PC-9 (cell line): ENCODE data around the gene PROSER3. TPM values are rescaled to one million over a fixed set of nuclear protein-coding genes. Genes with fewer than 3 reads are reported as not detected.

Source experiments
- BruUV-seq: library from RNA; stranded (reverse); fragments of 400-500 nt; replicated peaks from 2 replicates; lab custom pipeline; 2021; lab: Mats Ljungman, UMichigan
- CTCF ChIA-PET: fragments of 300-600 bp; sonication (Branson Sonifier 250); formaldehyde crosslinking; loops from one replicate; lab custom pipeline; 2022; ENCODE audit warnings: antibody characterized with exemption; lab: Charles Lee
- POLR2A ChIA-PET: fragments of 300-600 bp; sonication (Branson Sonifier 250); formaldehyde crosslinking; loops from one replicate; lab custom pipeline; 2022; ENCODE audit warnings: antibody characterized with exemption; ENCODE audit not compliant: unreplicated experiment; lab: Charles Lee
- DNase-seq, 2 experiments: peaks; one replicate each; pipeline versions ENCODE4 v3.0.0 to v3.0.0-alpha.2; 2015 to 2022; ENCODE audit warnings: mixed read lengths in 1 of 2
- H2AFZ ChIP-seq: fragments of 200-600 bp; sonication (generic); 2 replicates; pipeline ENCODE4 v1.8.1; 2017; ENCODE audit warnings: antibody characterized with exemption
- H3F3A ChIP-seq: fragments of 200-600 bp; sonication (generic); 2 replicates; pipeline ENCODE4 v1.8.1; 2017; ENCODE audit warnings: antibody characterized with exemption, mild to moderate bottlenecking, low read depth; ENCODE audit not compliant: insufficient read depth
- H3K27ac ChIP-seq: fragments of 200-600 bp; sonication (generic); 2 replicates; pipeline ENCODE4 v1.6.1; 2016; ENCODE audit warnings: mixed run types
- H3K27me3 ChIP-seq: fragments of 200-600 bp; sonication (generic); 2 replicates; pipeline ENCODE4 v1.6.1; 2016; ENCODE audit warnings: low read depth, mixed run types; ENCODE audit not compliant: insufficient read depth
- H3K36me3 ChIP-seq: fragments of 200-600 bp; sonication (generic); 2 replicates; pipeline ENCODE4 v1.6.1; 2016; ENCODE audit warnings: low read depth, mixed run types
- H3K4me1 ChIP-seq: fragments of 200-600 bp; sonication (generic); replicated peaks from 2 replicates; pipeline ENCODE4 v1.6.1; 2016; ENCODE audit warnings: mixed run types; ENCODE audit not compliant: insufficient read depth
- H3K4me2 ChIP-seq: fragments of 200-600 bp; sonication (generic); 2 replicates; pipeline ENCODE4 v1.6.1; 2017; ENCODE audit warnings: mixed run types
- H3K4me3 ChIP-seq: fragments of 200-600 bp; sonication (generic); 2 replicates; pipeline ENCODE4 v1.6.1; 2016; ENCODE audit warnings: mixed run types
- H3K79me2 ChIP-seq: fragments of 200-600 bp; sonication (generic); 2 replicates; pipeline ENCODE4 v1.6.1; 2017; ENCODE audit warnings: low read depth, mixed run types
- H3K9me2 ChIP-seq: fragments of 200-600 bp; sonication (generic); 2 replicates; pipeline ENCODE4 v1.8.1; 2017; ENCODE audit warnings: mild to moderate bottlenecking; ENCODE audit not compliant: insufficient read depth
- H3K9me3 ChIP-seq: fragments of 200-600 bp; sonication (generic); 2 replicates; pipeline ENCODE4 v1.8.1; 2016; ENCODE audit warnings: low read depth; ENCODE audit not compliant: insufficient read depth
- H4K20me1 ChIP-seq: fragments of 200-600 bp; sonication (generic); 2 replicates; pipeline ENCODE4 v1.8.1; 2017; ENCODE audit not compliant: insufficient read depth
- CTCF ChIP-seq: fragments of 200-600 bp; sonication (generic); conservative IDR thresholded peaks from 2 replicates; pipeline ENCODE4 v1.6.1; 2017; ENCODE audit warnings: mixed run types, antibody characterized with exemption, mild to moderate bottlenecking, moderate library complexity
- EZH2 ChIP-seq: fragments of 200-600 bp; sonication (generic); IDR thresholded peaks from 2 replicates; pipeline ENCODE4 v1.8.0; 2017; ENCODE audit warnings: antibody characterized with exemption, low read depth
- intact Hi-C: fragments of 100-400 bp; cut with micrococcal nuclease; formaldehyde crosslinking; loops from one replicate; pipeline ENCODE4 v1.10.0; 2022; ENCODE audit not compliant: unreplicated experiment
- total RNA-seq: library from RNA; stranded (reverse); gene quantifications from 2 replicates; pipeline ENCODE4 v1.2.3, GENCODE V29; 2021

The PROSER3 gene
- total RNA-seq, 1 experiment from 2014 or later, result 52.2 TPM

GRCh38 chr19:35756377-35757230, 1.4 kb upstream of the PROSER3 start, which contains the start of gene HSPB6:
HSPB6 (minus strand) TSS chr19:35757029; CDS start chr19:35757008, 21 bp downstream.
- Histone ChIP-seq H3K27me3 (no peaks in the 10 kb centered on the region), H3K36me3 (no peaks in the 10 kb centered on the region; the same call in 1 of the 2 replicates), H3K9me3 (no peaks in the 10 kb centered on the region), H3K4me1 (peaks cover 13% of the 10 kb centered on the region), H3K79me2 (peaks cover 19% of the 10 kb centered on the region), H2AFZ (peak within 1 kb of the TSS; percentile 75), H3F3A (peaks cover 19% of the 10 kb centered on the region), H3K4me3 (peak within 1 kb of the TSS; percentile 67), H3K9me2 (no peaks in the 10 kb centered on the region), H3K4me2 (peak within 1 kb of the TSS; percentile 95), H4K20me1 (peaks cover 4% of the 10 kb centered on the region; the same call in 1 of the 2 replicates), H3K27ac (peak within 1 kb of the TSS; percentile 67)
- TF ChIP-seq CTCF (no peak), EZH2 (no peak)
- intact Hi-C loops, result no loop called here
- ChIA-PET CTCF (no interaction called here), POLR2A (interaction anchor here (0.6 kb wide), 1 partner anchor 8 kb away, joined by 6 read pairs; the partner anchor contains the start of gene LIN37)
- no TSS peak for BruUV-seq
- no peak for DNase-seq

- ChIA-PET POLR2A (interaction anchor here (0.6 to 0.7 kb wide), 3 partner anchors 9 to 170 kb away, joined by 6 to 25 read pairs (median 7); partner anchors contain the start of gene LIN37), CTCF (interaction anchor here (0.6 kb wide), 1 partner anchor 65 kb away, joined by 4 read pairs; no protein-coding TSS in a partner anchor)
- Histone ChIP-seq H3K4me1 (peaks cover 13% of the 10 kb centered on the region), H3K4me2 (peak overlapping the region; percentile 95), H3F3A (peaks cover 19% of the 10 kb centered on the region), H3K36me3 (no peaks in the 10 kb centered on the region; the same call in 1 of the 2 replicates), H3K9me3 (no peaks in the 10 kb centered on the region), H3K4me3 (peak overlapping the region; percentile 67), H3K79me2 (peaks cover 19% of the 10 kb centered on the region), H2AFZ (peak overlapping the region; percentile 75), H3K27me3 (no peaks in the 10 kb centered on the region), H3K27ac (peak overlapping the region; percentile 67), H4K20me1 (peaks cover 4% of the 10 kb centered on the region; the same call in 1 of the 2 replicates), H3K9me2 (no peaks in the 10 kb centered on the region)
- TF ChIP-seq CTCF (no peak), EZH2 (no peak)
- DNase-seq, result no peak
- intact Hi-C loops, result no loop called here
- BruUV-seq, result TSS peak; percentile 90
Observed at GRCh38 chr19:35757231-35757748, 686 bp upstream of the PROSER3 start.

- TF ChIP-seq EZH2 (no peak), CTCF (no peak)
- ChIA-PET CTCF (no interaction called here), POLR2A (no interaction called here)
- Histone ChIP-seq H3K79me2 (peaks cover 19% of the 10 kb centered on the region), H3K4me3 (0 out of 2 replicates have a peak overlapping the region, but pooled peaks have one; percentile 67), H3K9me3 (no peaks in the 10 kb centered on the region), H3K9me2 (no peaks in the 10 kb centered on the region), H3K27ac (no peak overlapping the region), H4K20me1 (peaks cover 4% of the 10 kb centered on the region; the same call in 1 of the 2 replicates), H2AFZ (no peak overlapping the region), H3K36me3 (no peaks in the 10 kb centered on the region; the same call in 1 of the 2 replicates), H3K4me1 (peaks cover 13% of the 10 kb centered on the region), H3K4me2 (peak overlapping the region; percentile 75; the same call in 1 of the 2 replicates), H3F3A (peaks cover 19% of the 10 kb centered on the region), H3K27me3 (no peaks in the 10 kb centered on the region)
- no TSS peak for BruUV-seq
- intact Hi-C loops, result loop anchor here (2.0 kb wide), 1 partner anchor 19 kb away; no protein-coding TSS in a partner anchor
- no peak for DNase-seq
Observed at GRCh38 chr19:35759697-35760096, 1.7 kb downstream of the PROSER3 start.
